Activated B cell treated with CpG ODN at 0.5 μM for 24 hours (primary cell): ENCODE results near the gene C16orf54. TPM values are rescaled to one million over a fixed set of nuclear protein-coding genes. Genes with fewer than 3 reads are reported as not detected.

Source experiments
- ATAC-seq: fragments of 200-7000 bp; cut with Tn5 transposase; one replicate; pipeline ENCODE4 v1.10.0; 2021; ENCODE audit warnings: low read depth, mild to moderate bottlenecking, moderate library complexity
- CTCF ChIA-PET: fragments of 350-600 bp; sonication (Branson Sonifier 250); formaldehyde crosslinking; loops from one replicate; lab custom pipeline; 2021; ENCODE audit warnings: antibody characterized with exemption; lab: Charles Lee
- POLR2A ChIA-PET: fragments of 350-600 bp; sonication (Branson Sonifier 250); formaldehyde crosslinking; loops from one replicate; lab custom pipeline; 2021; ENCODE audit warnings: antibody characterized with exemption; lab: Charles Lee
- DNase-seq: peaks from one replicate; pipeline ENCODE4 v3.0.0; 2022
- H3K27ac Mint-ChIP-seq: one replicate; pipeline ENCODE4 v1.8.0; 2020; ENCODE audit warnings: mixed read lengths
- H3K27me3 Mint-ChIP-seq: one replicate; pipeline ENCODE4 v1.8.0; 2021; ENCODE audit warnings: mixed read lengths
- H3K36me3 Mint-ChIP-seq: one replicate; pipeline ENCODE4 v1.8.0; 2021; ENCODE audit warnings: low read depth, mixed read lengths
- H3K4me1 Mint-ChIP-seq: one replicate; pipeline ENCODE4 v1.8.0; 2021; ENCODE audit warnings: mixed read lengths
- H3K4me3 Mint-ChIP-seq: one replicate; pipeline ENCODE4 v1.8.0; 2020; ENCODE audit warnings: mild to moderate bottlenecking, mixed read lengths
- H3K9me3 Mint-ChIP-seq: one replicate; pipeline ENCODE4 v1.8.0; 2020; ENCODE audit warnings: mixed read lengths
- intact Hi-C: fragments of 100-400 bp; cut with micrococcal nuclease; formaldehyde crosslinking; loops from one replicate; pipeline ENCODE4 v1.15.1; 2024
- total RNA-seq: library from RNA; stranded (reverse); gene quantifications from 2 replicates; pipeline ENCODE4 v1.2.3, GENCODE V29; 2022
- TF ChIP-seq, protein P1 (sequence below): fragments of 200-600 bp; IDR thresholded peaks from one replicate; pipeline ENCODE4 v1.8.0; 2022; ENCODE audit warnings: antibody characterized with exemption, mild to moderate bottlenecking

C16orf54 gene
- total RNA-seq, 1 donor from 2014 or later, result 22.5 TPM

DNA sequence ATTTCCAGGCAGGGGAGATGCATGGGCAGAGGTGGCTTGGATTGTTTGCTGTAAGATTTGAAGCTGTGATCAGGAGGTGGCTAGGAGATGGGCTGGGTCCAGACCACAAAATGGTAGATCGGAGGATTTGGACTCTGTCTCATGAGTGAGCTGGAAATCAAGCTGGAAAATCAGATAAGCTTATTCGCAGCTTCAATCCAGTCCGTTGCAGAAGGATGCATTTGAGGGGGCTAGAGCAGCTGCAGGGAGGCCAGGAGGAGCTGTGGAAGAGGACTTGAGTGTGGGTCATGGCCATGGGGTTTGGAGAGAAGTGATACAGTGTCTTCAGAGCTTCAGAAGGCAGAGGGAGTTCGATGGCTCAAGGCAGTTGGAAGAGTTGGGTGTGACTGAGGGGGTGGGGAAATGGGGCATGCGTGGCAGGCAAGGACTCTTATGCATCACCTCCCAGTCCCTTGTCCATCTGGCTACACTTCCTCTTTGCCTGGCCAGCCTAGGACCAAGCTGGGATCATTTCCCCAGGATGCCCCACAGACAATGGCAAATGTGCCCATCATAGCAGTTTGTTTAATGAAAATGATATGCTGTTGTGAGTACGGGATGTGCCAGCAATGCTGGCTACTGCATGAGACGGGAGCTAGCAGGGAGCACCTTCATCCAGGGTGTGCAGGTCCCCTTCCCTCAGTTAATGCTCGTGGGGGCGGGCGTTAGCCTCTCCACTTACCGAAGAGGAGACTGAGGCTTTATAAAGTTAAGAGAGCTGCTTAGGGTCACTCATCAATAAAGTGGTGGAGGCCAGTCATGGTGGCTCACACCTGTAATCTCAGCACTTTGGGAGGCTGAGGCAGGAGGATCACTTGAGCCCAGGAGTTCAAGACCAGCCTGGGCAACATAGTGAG lies 46.2 kb downstream of the C16orf54 start:
- POLR2A ChIA-PET, result interaction anchor here (0.5 to 3.1 kb wide), 10 partner anchors 11 to 323 kb away, joined by 3 to 29 read pairs (median 5); partner anchors contain the start of genes C16orf92, KCTD13, MAZ and PAGR1
- intact Hi-C loops, result loop anchor here (1.0 to 2.0 kb wide), 6 partner anchors 45 to 322 kb away; partner anchors contain the start of genes C16orf54, KIF22 and PAGR1
- DNase-seq, result no peak
- TF ChIP-seq, protein P1, sequence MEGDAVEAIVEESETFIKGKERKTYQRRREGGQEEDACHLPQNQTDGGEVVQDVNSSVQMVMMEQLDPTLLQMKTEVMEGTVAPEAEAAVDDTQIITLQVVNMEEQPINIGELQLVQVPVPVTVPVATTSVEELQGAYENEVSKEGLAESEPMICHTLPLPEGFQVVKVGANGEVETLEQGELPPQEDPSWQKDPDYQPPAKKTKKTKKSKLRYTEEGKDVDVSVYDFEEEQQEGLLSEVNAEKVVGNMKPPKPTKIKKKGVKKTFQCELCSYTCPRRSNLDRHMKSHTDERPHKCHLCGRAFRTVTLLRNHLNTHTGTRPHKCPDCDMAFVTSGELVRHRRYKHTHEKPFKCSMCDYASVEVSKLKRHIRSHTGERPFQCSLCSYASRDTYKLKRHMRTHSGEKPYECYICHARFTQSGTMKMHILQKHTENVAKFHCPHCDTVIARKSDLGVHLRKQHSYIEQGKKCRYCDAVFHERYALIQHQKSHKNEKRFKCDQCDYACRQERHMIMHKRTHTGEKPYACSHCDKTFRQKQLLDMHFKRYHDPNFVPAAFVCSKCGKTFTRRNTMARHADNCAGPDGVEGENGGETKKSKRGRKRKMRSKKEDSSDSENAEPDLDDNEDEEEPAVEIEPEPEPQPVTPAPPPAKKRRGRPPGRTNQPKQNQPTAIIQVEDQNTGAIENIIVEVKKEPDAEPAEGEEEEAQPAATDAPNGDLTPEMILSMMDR, result no peak
- Mint-ChIP-seq H3K27me3 (no peaks in the 10 kb centered on the region), H3K9me3 (peaks cover 11% of the 10 kb centered on the region), H3K4me1 (peaks cover 35% of the 10 kb centered on the region), H3K4me3 (no peak overlapping the region), H3K36me3 (no peaks in the 10 kb centered on the region), H3K27ac (no peak overlapping the region)
- CTCF ChIA-PET, result interaction anchor here (0.6 to 4.3 kb wide), 22 partner anchors 8 to 332 kb away, joined by 3 to 24 read pairs (median 5); partner anchors contain the start of genes KIF22, MAZ and PAGR1
- ATAC-seq, result no peak

DNA sequence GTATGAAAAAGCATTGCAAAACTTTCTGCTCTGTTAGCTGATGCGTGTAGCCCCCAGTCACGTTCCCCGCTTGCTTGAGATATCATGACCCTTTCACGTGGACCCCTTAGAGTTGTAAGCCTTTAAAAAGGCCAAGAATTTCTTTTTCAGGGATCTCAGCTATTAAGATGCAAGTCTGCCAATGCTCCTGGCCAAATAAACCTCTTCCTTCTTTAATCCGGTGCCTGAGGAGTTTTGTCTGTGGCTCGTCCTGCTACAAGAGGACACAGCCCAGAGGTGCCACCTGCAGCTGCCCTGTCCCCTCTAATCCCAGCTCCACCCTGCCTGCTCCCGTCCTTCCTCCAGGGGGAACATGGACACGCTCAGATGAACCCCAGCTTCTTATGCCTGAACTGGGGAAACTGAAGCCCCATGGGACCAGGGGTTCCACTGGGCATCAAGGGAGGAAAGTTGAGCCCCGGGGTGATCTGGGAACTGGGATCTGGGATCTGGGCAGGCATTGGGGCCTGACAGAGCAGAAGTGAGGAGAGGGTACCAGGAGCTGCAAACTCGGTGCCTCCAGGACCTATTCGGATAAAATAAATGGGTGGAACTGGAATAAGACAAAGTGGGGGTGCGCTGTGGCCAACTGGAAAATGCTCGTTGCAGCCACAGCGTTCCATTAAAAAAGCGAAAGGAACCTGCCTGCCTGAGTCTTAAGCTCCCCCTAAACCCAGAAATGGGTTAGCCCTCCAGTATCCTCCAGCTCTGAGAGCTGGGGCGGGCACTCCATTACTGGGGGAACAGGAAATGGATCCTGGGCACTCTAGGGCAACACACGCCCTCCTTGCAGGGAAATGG lies 47.1 kb downstream of the C16orf54 start:
- ATAC-seq (no peak), DNase-seq (no peak)
- CTCF ChIA-PET, result interaction anchor here (0.7 to 4.3 kb wide), 7 partner anchors 12 to 117 kb away, joined by 3 to 24 read pairs (median 5); partner anchors contain the start of genes KIF22 and PAGR1
- POLR2A ChIA-PET, result interaction anchor here (0.7 kb wide), 1 partner anchor 32 kb away, joined by 3 read pairs; no protein-coding TSS in a partner anchor
- peaks cover 11% of the 10 kb centered on the region for H3K9me3 Mint-ChIP-seq
- H3K4me3 Mint-ChIP-seq, result no peak overlapping the region
- no peaks in the 10 kb centered on the region for H3K27me3 Mint-ChIP-seq
- intact Hi-C loops, result no loop called here
- H3K36me3 Mint-ChIP-seq, result no peaks in the 10 kb centered on the region
- no peak overlapping the region for H3K27ac Mint-ChIP-seq
- TF ChIP-seq, protein P1, result no peak
- peaks cover 35% of the 10 kb centered on the region for H3K4me1 Mint-ChIP-seq

DNA sequence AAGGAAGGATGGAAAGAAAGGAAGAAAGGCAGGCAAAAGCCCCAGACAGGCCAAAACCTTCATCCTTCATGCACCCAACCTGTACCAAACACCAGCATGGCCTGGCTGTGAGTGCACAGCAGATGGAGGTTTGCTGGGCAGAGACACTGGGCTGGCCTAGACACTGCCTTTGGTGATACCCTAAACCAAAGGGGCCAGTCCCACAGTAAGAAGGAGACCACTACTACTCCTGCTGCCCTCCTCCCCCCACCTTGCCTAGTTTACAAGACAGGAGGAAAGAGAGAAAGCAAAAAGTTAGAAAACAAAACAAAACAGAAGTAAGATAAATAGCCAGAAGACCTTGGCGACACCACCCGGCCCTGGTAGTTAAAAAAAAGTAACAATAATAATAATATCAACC lies 47.7 kb downstream of the C16orf54 start:
- H3K4me1 Mint-ChIP-seq, result peaks cover 29% of the 10 kb centered on the region
- TF ChIP-seq, protein P1, result no peak
- H3K4me3 Mint-ChIP-seq, result no peak overlapping the region
- DNase-seq (no peak), ATAC-seq (no peak)
- POLR2A ChIA-PET, result interaction anchor here (0.6 kb wide), 1 partner anchor 11 kb away, joined by 3 read pairs; no protein-coding TSS in a partner anchor
- H3K27ac Mint-ChIP-seq, result no peak overlapping the region
- H3K36me3 Mint-ChIP-seq, result no peaks in the 10 kb centered on the region
- H3K9me3 Mint-ChIP-seq, result peaks cover 11% of the 10 kb centered on the region
- intact Hi-C loops, result no loop called here
- no peaks in the 10 kb centered on the region for H3K27me3 Mint-ChIP-seq
- CTCF ChIA-PET, result interaction anchor here (0.7 to 1.5 kb wide), 3 partner anchors 12 to 118 kb away, joined by 3 to 4 read pairs (median 4); partner anchors contain the start of gene PAGR1

DNA sequence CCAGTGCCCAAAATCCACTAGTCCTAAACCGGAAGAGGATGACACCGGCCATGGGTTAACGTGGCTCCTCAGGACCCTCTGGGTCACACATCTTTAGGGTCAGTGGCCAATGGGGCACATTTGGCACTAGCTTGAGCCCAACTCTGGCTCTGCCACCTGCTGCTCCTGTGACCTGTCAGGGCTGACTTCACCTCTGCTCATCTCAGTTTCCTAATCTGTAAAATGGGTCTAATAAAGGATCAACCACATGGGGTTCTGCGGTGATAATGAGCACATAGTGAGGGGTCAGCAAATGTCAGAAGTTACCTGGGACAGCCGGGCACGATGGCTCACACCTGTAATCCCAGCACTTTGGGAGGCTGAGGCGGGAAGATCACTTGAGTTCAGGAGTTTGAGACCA lies 48.4 kb downstream of the C16orf54 start:
- H3K36me3 Mint-ChIP-seq, result no peaks in the 10 kb centered on the region
- H3K4me3 Mint-ChIP-seq, result no peak overlapping the region
- H3K9me3 Mint-ChIP-seq, result peaks cover 11% of the 10 kb centered on the region
- DNase-seq, result no peak
- peaks cover 22% of the 10 kb centered on the region for H3K4me1 Mint-ChIP-seq
- H3K27ac Mint-ChIP-seq, result no peak overlapping the region
- ATAC-seq, result no peak
- intact Hi-C loops, result no loop called here
- ChIA-PET CTCF (interaction anchor here (1.0 kb wide), 1 partner anchor 151 kb away, joined by 3 read pairs; no protein-coding TSS in a partner anchor), POLR2A (interaction anchor here (0.6 kb wide), 1 partner anchor 10 kb away, joined by 3 read pairs; no protein-coding TSS in a partner anchor)
- TF ChIP-seq, protein P1, result no peak
- H3K27me3 Mint-ChIP-seq, result no peaks in the 10 kb centered on the region
